ENCODE measurements around the gene B4GALT3. TPM values are rescaled to one million over a fixed set of nuclear protein-coding genes. Genes with fewer than 3 reads are reported as not detected.

B4GALT3 gene
- total and polyA plus RNA-seq, 9 of the 15 experiments (the other 6 are each of a cell fraction or from before 2014, with no cell fraction given): 31.2 to 103 (median 46.1) TPM

- TF ChIP-seq TCFL5 (CRISPR knock-in tag; conservative IDR thresholded peaks at IDR 0.05): no peak
- TF ChIP-seq HDAC8 (tag; IDR thresholded peaks at IDR 0.05): no peak
- TF ChIP-seq ETV5 (CRISPR knock-in tag; IDR thresholded peaks at IDR 0.05; ENCODE audit: low read depth): no peak
- TF ChIP-seq RBM17 (IDR thresholded peaks at IDR 0.05; ENCODE audit: borderline replicate concordance, low read depth, low read length): no peak
- TF ChIP-seq REST (IDR thresholded peaks at IDR 0.05; ENCODE audit: borderline replicate concordance): peak; percentile 67; the same call in 1 of the 2 replicates
- TF ChIP-seq REST (CRISPR knock-in tag; IDR thresholded peaks at IDR 0.05; ENCODE audit: low read depth): no peak
- no peak for TF ChIP-seq RBM34 (IDR thresholded peaks at IDR 0.05; ENCODE audit: borderline replicate concordance, insufficient read depth, low read length)
- no peak for TF ChIP-seq JUNB (CRISPR knock-in tag; conservative IDR thresholded peaks at IDR 0.05)
- TF ChIP-seq SMAD3 (CRISPR knock-in tag; conservative IDR thresholded peaks at IDR 0.05): 0 out of 2 replicates have a peak, but pooled peaks have one; percentile 58
- no peak for TF ChIP-seq NCOA6 (IDR thresholded peaks at IDR 0.05)
- no peak for TF ChIP-seq POU5F1 (IDR thresholded peaks at IDR 0.05; ENCODE audit: borderline replicate concordance, low read depth, low read length, partially characterized antibody)
- TF ChIP-seq RAD21 (CRISPR knock-in tag; conservative IDR thresholded peaks at IDR 0.05 in 1 of 2, IDR thresholded peaks at IDR 0.05 in 1 of 2): peak; percentile 65 to 82
- no peak; the same call in 1 of the 2 replicates for TF ChIP-seq TCF7 (IDR thresholded peaks at IDR 0.05; ENCODE audit: borderline replicate concordance)
- peak; percentile 90; the same call in 1 of the 2 replicates for TF ChIP-seq ZNF766 (CRISPR knock-in tag; conservative IDR thresholded peaks at IDR 0.05)
- TF ChIP-seq ZNF696 (CRISPR knock-in tag; conservative IDR thresholded peaks at IDR 0.05): no peak
- TF ChIP-seq SMARCA4 (IDR thresholded peaks at IDR 0.05): no peak
- TF ChIP-seq CBX5 (IDR thresholded peaks at IDR 0.05; ENCODE audit: borderline replicate concordance, low read depth): no peak
- no peak for TF ChIP-seq NCOR1 (IDR thresholded peaks at IDR 0.05)
- no peak for TF ChIP-seq CREB1 (IDR thresholded peaks at IDR 0.05)
- TF ChIP-seq CREB1 (CRISPR knock-in tag; IDR thresholded peaks at IDR 0.05): peak; percentile 27; the same call in 1 of the 2 replicates
Measured at GRCh38 chr1:161225534-161226319, 48.4 kb upstream of the B4GALT3 start, which contains the start of gene TOMM40L (continued).

Data from K562 (cell line).